IPS DF 19.7 (cell line): Measurements from ENCODE around the gene LUC7L.
"Not testable (repeated sequence)": the region's sequence is repeated elsewhere in the genome, so short reads cannot be mapped to it uniquely, and the experiment has no call there.

Source experiments
- DNase-seq: peaks from one replicate; pipeline ENCODE4 v3.0.0-alpha.2; 2013; ENCODE audit warnings: low read depth, low spot score

The LUC7L gene

GRCh38 chr16:263182-263774, 34.0 kb upstream of the LUC7L start:
- no peak for DNase-seq

- no peak for DNase-seq
Measured at GRCh38 chr16:262121-262745, 33.0 kb upstream of the LUC7L start.

- DNase-seq = no peak
Measured at GRCh38 chr16:261031-261691, 31.9 kb upstream of the LUC7L start.

- no peak for DNase-seq
Measured at GRCh38 chr16:260326-260725, 31.1 kb upstream of the LUC7L start.

GRCh38 chr16:259814-260253, 30.6 kb upstream of the LUC7L start:
- no peak for DNase-seq

GRCh38 chr16:259226-259625, 30.0 kb upstream of the LUC7L start:
- no peak for DNase-seq

GRCh38 chr16:258091-258490, 28.8 kb upstream of the LUC7L start:
- DNase-seq = not testable (repeated sequence)

- DNase-seq = no peak
Measured at GRCh38 chr16:255183-255582, 25.9 kb upstream of the LUC7L start.

GRCh38 chr16:254461-254860, 25.2 kb upstream of the LUC7L start:
- no peak for DNase-seq

- no peak for DNase-seq
Measured at GRCh38 chr16:253833-254232, 24.6 kb upstream of the LUC7L start.

- DNase-seq = no peak
Measured at GRCh38 chr16:252366-253337, 23.4 kb upstream of the LUC7L start.

- no peak for DNase-seq
Measured at GRCh38 chr16:249431-249830, 20.2 kb upstream of the LUC7L start.

- no peak for DNase-seq
Measured at GRCh38 chr16:247027-247426, 17.8 kb upstream of the LUC7L start.

- DNase-seq = no peak
Measured at GRCh38 chr16:245105-245504, 15.9 kb upstream of the LUC7L start.

- no peak for DNase-seq
Measured at GRCh38 chr16:243348-243747, 14.1 kb upstream of the LUC7L start.

- DNase-seq = no peak
Measured at GRCh38 chr16:242281-242680, 13.0 kb upstream of the LUC7L start.

GRCh38 chr16:240559-240958, 11.3 kb upstream of the LUC7L start:
- DNase-seq = no peak

GRCh38 chr16:239948-240277, 10.7 kb upstream of the LUC7L start:
- no peak for DNase-seq

- DNase-seq = peak; percentile 77
Measured at GRCh38 chr16:234468-235305, 5.4 kb upstream of the LUC7L start, which contains the start of gene FAM234A. TSS of gene FAM234A (plus strand) at chr16:234821. CDS start at chr16:254414, 19,593 bp downstream.

GRCh38 chr16:230949-231348, 1.7 kb upstream of the LUC7L start:
- DNase-seq = no peak

- not testable (repeated sequence) for DNase-seq
Measured at GRCh38 chr16:230351-230750, 1.1 kb upstream of the LUC7L start.
